NT2/D1 (cell line): ENCODE results near the gene IER5L.

Experiments
- YY1 ChIP-seq: IDR thresholded peaks from 2 replicates; pipeline ENCODE4 v1.6.1; 2011; ENCODE audit not compliant: insufficient read length, insufficient read depth
- ZNF274 ChIP-seq: IDR thresholded peaks from 2 replicates; pipeline ENCODE4 v1.6.1; 2011; ENCODE audit warnings: mild to moderate bottlenecking, low read depth, low read length

DNA sequence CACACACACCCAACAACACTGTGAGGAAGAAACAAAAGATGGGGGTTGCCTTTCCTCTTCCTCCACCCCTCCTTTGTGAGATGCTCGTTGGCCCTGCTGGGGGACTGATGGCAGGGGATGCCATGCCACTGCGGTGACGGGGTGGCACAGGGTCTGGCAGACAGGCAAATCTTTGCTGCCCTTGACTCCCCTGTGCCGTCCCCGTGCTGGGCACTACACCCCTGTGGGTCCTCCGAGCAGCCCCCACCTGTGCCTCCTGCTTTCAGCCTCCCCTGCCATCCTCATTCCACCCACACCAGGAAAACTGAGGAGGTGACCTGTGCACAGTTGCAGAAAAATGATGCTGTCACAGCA, 40.2 kb upstream of the IER5L start:
- TF ChIP-seq YY1: no peak
- TF ChIP-seq ZNF274: no peak
